MM.1S (cell line): ENCODE measurements around the gene CAPRIN1.

Experiments
- DNase-seq: peaks from one replicate; pipeline ENCODE4 v3.0.0-alpha.2; 2015
- H2AFZ ChIP-seq: fragments of 300-600 bp; sonication (generic); 2 replicates; pipeline ENCODE4 v1.6.0; 2016; ENCODE audit warnings: antibody characterized with exemption, low read length
- H3F3A ChIP-seq: fragments of 300-600 bp; sonication (generic); 2 replicates; pipeline ENCODE4 v1.6.1; 2016; ENCODE audit warnings: mild to moderate bottlenecking, antibody characterized with exemption, low read length, moderate library complexity, mixed read lengths; ENCODE audit not compliant: insufficient read depth
- H3K27ac ChIP-seq: fragments of 300-600 bp; sonication (generic); 2 replicates; pipeline ENCODE4 v1.5.1; 2016; ENCODE audit warnings: mild to moderate bottlenecking, low read length
- H3K27me3 ChIP-seq: fragments of 300-600 bp; sonication (generic); replicated peaks from 2 replicates; pipeline ENCODE4 v1.6.0; 2016; ENCODE audit warnings: low read length; ENCODE audit not compliant: insufficient read depth
- H3K36me3 ChIP-seq: fragments of 300-600 bp; sonication (generic); replicated peaks from 2 replicates; pipeline ENCODE4 v1.6.1; 2016; ENCODE audit warnings: mild to moderate bottlenecking, low read length, mixed read lengths; ENCODE audit not compliant: insufficient read depth
- H3K4me1 ChIP-seq: fragments of 300-600 bp; sonication (generic); 2 replicates; pipeline ENCODE4 v1.6.1; 2016; ENCODE audit warnings: low read length, mixed read lengths
- H3K4me2 ChIP-seq: fragments of 300-600 bp; sonication (generic); 2 replicates; pipeline ENCODE4 v1.6.0; 2016; ENCODE audit warnings: low read depth, low read length
- H3K4me3 ChIP-seq: fragments of 300-600 bp; sonication (generic); 2 replicates; pipeline ENCODE4 v1.5.1; 2016; ENCODE audit warnings: low read length, mixed read lengths
- H3K79me2 ChIP-seq: fragments of 300-600 bp; sonication (generic); 2 replicates; pipeline ENCODE4 v1.6.1; 2016; ENCODE audit warnings: mixed run types, low read length, mixed read lengths
- H3K9ac ChIP-seq: fragments of 300-600 bp; sonication (generic); 2 replicates; pipeline ENCODE4 v1.6.1; 2016; ENCODE audit warnings: low read length, mixed read lengths
- H3K9me2 ChIP-seq: fragments of 300-600 bp; sonication (generic); replicated peaks from 2 replicates; pipeline ENCODE4 v1.6.1; 2016; ENCODE audit warnings: mild to moderate bottlenecking, low read length, mixed read lengths; ENCODE audit not compliant: insufficient read depth
- H3K9me3 ChIP-seq: fragments of 300-600 bp; sonication (generic); replicated peaks from 2 replicates; pipeline ENCODE4 v1.6.1; 2016; ENCODE audit warnings: mild to moderate bottlenecking, low read length, mixed read lengths; ENCODE audit not compliant: insufficient read depth
- H4K20me1 ChIP-seq: fragments of 300-600 bp; sonication (generic); 2 replicates; pipeline ENCODE4 v1.6.1; 2016; ENCODE audit warnings: mild to moderate bottlenecking, low read length, moderate library complexity, mixed read lengths; ENCODE audit not compliant: insufficient read depth
- CTCF ChIP-seq: fragments of 300-600 bp; sonication (generic); IDR thresholded peaks from 2 replicates; pipeline ENCODE4 v1.5.1; 2016; ENCODE audit warnings: antibody characterized with exemption, low read length, mixed read lengths
- EZH2 ChIP-seq: fragments of 300-600 bp; sonication (generic); optimal IDR thresholded peaks from 2 replicates; pipeline ENCODE3; 2017; ENCODE audit warnings: low read depth, mild to moderate bottlenecking, antibody characterized with exemption, low read length, mixed read lengths
- EZH2phosphoT487 ChIP-seq: fragments of 300-600 bp; sonication (generic); IDR thresholded peaks from 2 replicates; pipeline ENCODE4 v1.6.1; 2018; ENCODE audit warnings: antibody characterized with exemption, low read length

Gene CAPRIN1

GRCh38 chr11:34037016-34037415 lies 14.5 kb upstream of the CAPRIN1 start:
- no peak for TF ChIP-seq EZH2
- no peak for TF ChIP-seq EZH2phosphoT487
- no peak for TF ChIP-seq CTCF
- H3K4me2 ChIP-seq: no peak overlapping the region
- DNase-seq: no peak

GRCh38 chr11:34040571-34040970 lies 11.0 kb upstream of the CAPRIN1 start:
- H3K4me3 ChIP-seq: no peak overlapping the region
- no peaks in the 10 kb centered on the region; the same call in 1 of the 2 replicates for H3K4me1 ChIP-seq
- no peaks in the 10 kb centered on the region for H3K79me2 ChIP-seq
- no peaks in the 10 kb centered on the region for H3K27me3 ChIP-seq
- TF ChIP-seq EZH2phosphoT487 (no peak), CTCF (no peak), EZH2 (no peak)
- H3K9me3 ChIP-seq: no peaks in the 10 kb centered on the region
- H3K27ac ChIP-seq: no peak overlapping the region
- no peak overlapping the region for H3K4me2 ChIP-seq
- H3K9ac ChIP-seq: no peak overlapping the region
- no peaks in the 10 kb centered on the region for H3K36me3 ChIP-seq
- no peak for DNase-seq
- no peaks in the 10 kb centered on the region for H3K9me2 ChIP-seq
- no peaks in the 10 kb centered on the region for H4K20me1 ChIP-seq
- H3F3A ChIP-seq: no peaks in the 10 kb centered on the region
- H2AFZ ChIP-seq: no peak overlapping the region

More at GRCh38 chr11:34037016-34037415, 14.5 kb upstream of the CAPRIN1 start:
- Histone ChIP-seq H3K4me3 (no peak overlapping the region), H3K27ac (no peak overlapping the region), H3K4me1 (no peaks in the 10 kb centered on the region), H3K9ac (no peak overlapping the region), H3K27me3 (no peaks in the 10 kb centered on the region), H3F3A (no peaks in the 10 kb centered on the region), H4K20me1 (no peaks in the 10 kb centered on the region), H3K36me3 (no peaks in the 10 kb centered on the region), H3K9me3 (no peaks in the 10 kb centered on the region), H3K79me2 (no peaks in the 10 kb centered on the region), H3K9me2 (no peaks in the 10 kb centered on the region), H2AFZ (no peak overlapping the region)

- Histone ChIP-seq H4K20me1 (no peaks in the 10 kb centered on the region), H3K27me3 (no peaks in the 10 kb centered on the region), H2AFZ (no peak overlapping the region), H3K4me1 (no peaks in the 10 kb centered on the region; the same call in 1 of the 2 replicates), H3K27ac (no peak overlapping the region), H3K4me2 (no peak overlapping the region), H3K9me2 (no peaks in the 10 kb centered on the region), H3K9me3 (no peaks in the 10 kb centered on the region), H3K79me2 (no peaks in the 10 kb centered on the region), H3K4me3 (no peak overlapping the region), H3K9ac (no peak overlapping the region), H3K36me3 (no peaks in the 10 kb centered on the region), H3F3A (no peaks in the 10 kb centered on the region)
- TF ChIP-seq CTCF (no peak), EZH2 (no peak), EZH2phosphoT487 (no peak)
- peak; percentile 36 for DNase-seq
Measured at GRCh38 chr11:34044664-34045485, 6.7 kb upstream of the CAPRIN1 start.
